ENCODE measurements around the gene SLIT3.
A peak's percentile ranks its signal among the peaks of the same experiment; 100 is the strongest.

The SLIT3 gene

DNA sequence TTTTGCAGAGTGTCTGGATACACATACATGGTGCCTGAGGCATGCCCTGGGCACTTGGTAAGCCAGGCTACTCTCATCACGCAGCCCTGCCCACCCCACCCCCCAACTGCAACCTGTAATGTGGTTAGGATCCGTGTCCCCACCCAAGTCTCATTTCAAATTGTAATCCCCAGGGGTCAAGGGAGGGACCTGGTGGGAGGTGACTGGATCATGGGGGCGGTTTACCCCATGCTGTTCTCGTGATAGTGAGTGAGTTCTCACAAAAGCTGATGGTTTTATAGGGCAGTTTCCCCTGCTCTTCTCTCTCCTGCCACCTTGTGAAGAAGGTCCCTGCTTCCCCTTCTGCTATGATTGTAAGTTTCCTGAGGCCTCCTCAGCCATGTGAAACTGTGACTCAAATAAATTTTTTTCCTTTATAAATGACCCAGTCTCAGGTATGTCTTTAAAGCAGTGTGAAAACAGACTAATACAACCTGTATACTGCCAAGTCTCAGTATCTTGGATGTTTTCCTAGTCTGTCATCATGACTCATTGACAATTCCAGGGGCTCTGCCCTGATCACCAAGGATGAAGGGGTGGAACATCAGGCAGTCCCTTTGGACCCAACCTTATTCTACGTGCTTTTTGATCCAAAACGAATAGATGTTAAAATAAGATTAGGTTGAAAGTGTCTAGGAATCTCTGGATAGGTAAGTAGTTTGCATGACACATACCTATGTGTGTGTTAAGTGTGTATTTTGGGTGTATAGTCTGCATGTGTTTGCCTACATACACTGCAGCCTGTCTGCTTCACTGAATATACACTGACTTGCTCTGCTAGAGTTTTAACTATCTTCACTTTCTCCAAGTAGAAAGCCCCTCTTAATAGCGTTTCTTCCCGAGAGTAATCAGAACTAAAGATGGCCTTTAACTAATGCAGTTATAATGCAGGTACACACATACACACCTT, 293.8 kb downstream of the SLIT3 start:
- DNase-seq (ENCODE audit: low read depth in 4 of 4, low spot score in 1 of 4) = no peak

DNA sequence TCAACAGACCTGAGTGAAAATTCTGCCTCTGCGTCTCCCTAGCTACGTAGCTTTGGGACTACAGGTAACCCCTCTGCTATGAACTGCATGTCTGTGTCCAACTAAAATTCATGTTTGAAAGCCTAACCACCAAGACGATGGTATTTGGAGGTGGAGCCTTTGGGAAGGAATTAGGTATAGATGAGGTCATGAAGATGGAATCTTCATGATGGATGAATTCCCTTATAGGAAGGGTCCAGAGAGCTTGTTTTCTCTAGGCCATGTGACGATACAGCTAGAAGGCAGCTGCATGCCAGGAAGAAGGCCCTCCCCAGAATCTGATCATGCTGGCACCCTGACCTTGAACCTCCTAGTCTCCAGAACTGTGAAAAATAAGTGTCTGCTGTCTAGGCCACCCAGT, 296.4 kb downstream of the SLIT3 start:
- DNase-seq (ENCODE audit: low read depth in 4 of 4, low spot score in 1 of 4) = no peak

GRCh38 chr5:169003721-169004541, 297.0 kb downstream of the SLIT3 start:
- no peak for DNase-seq (ENCODE audit: low read depth in 4 of 4, low spot score in 1 of 4)

DNA sequence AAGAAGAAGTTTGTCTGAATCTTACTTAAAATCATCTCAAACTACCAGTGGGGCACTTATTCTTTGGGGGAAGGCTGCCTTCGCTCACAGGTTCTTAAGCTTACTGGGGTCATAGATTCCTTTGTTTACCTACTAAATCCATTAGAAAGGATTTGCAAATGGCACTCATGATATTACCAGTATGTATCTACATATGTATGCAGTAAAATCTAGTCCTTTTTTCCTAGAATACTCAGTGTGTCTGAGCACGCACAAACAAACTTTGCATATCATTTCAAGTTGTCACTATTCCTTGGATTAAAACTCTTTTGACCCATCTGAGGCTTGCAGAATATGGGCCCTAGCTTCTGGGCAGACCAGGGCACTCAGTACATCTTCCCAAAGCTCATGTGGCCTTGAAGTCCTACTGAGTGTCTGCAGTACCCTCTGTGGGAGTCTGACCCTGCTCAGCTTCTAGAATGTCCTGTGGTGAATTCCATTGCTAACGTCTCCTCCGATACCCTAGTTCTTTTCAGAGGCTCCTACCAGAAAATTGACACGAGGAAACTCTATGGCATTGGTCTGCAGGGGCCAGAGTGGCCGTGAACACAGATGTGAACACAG, 297.9 kb downstream of the SLIT3 start:
- no peak for DNase-seq (ENCODE audit: low read depth in 4 of 4, low spot score in 1 of 4)

- DNase-seq (ENCODE audit: low read depth in 4 of 4, low spot score in 1 of 4) = no peak
These were observed 299.5 kb downstream of the SLIT3 start for GRCh38 chr5:169001394-169001793.

DNA sequence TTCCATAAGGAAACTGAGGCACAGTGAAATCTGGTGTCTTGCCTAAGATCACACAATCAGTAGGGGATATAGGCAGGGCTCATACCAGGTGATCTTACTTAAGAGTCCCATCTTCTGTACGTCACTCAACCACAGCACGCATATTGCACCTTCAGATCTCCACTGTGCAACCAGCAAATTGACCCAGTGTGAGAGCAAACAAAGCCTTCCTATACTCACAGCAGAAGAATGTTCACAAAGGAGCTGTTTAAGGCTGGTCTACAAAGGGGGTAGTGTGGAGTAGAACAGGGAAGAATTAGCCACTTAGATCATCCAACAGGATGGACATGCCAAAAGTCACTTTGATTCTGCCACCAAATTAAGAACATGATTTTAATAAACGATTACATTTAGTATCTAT, 305.9 kb downstream of the SLIT3 start:
- no peak for DNase-seq (ENCODE audit: low read depth in 4 of 4, low spot score in 1 of 4)

GRCh38 chr5:168992687-168993086, 308.3 kb downstream of the SLIT3 start:
- no peak for DNase-seq (ENCODE audit: low read depth in 4 of 4, low spot score in 1 of 4)

DNA sequence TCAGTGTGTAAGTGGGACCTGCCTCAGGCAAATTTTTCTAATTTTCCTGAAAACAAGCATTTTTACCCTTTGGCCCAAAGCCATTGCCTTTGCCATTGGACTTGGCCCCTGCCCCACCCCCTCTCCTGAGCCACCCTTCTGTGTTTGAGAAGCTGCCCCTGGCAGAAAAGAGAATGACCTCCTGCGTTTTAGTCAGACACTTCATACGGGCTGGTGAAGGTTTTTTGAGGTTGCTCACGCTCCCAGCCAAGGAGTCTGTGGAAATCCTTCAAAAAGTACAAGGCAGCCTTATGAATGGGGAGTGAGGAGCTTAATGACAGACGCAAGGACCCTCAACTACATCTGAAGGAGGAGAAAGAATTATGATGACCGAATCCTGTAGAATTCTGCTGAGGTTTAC, 308.9 kb downstream of the SLIT3 start:
- no peak for DNase-seq (ENCODE audit: low read depth in 4 of 4, low spot score in 1 of 4)

GRCh38 chr5:168991311-168991710, 309.6 kb downstream of the SLIT3 start:
- DNase-seq (ENCODE audit: low read depth in 4 of 4, low spot score in 1 of 4) = no peak

- no peak for DNase-seq (ENCODE audit: low read depth in 4 of 4, low spot score in 1 of 4)
These were observed 310.3 kb downstream of the SLIT3 start for GRCh38 chr5:168990679-168991078.

DNA sequence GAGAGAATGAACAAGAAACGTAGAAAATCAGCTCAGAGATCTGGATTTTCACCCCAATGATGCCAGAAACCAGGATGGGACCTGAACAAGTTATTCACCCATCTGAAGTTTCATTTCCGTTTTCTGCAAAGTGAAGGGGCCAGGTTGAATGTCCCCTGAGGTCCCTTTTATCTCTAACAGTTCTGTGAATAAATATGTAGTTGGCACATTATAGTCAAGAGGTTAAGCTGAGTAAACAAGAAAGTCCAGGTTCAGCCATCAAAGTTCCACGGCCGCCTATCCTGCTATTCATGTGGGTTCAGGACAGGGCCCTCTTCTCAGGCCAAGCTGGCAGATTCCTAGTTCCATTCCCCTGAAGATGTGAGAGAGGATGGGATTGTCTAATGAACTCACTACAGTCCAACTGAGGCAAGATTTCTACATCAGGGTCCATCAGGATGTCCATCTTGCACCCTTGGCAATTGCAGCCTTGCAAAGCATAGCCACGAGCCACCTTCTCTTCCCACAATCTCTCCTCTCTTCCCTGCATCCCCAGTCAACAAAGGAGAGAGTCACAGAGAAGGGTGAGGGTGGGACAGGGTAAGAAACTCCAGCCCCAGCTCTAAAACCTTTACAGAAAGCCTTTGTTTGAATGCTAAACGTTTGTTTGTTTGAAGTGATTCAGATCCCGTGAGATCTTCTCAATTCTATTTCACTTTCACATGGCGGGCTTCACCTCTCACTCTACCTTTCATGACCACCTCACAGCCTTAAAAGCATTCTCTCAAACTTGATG, 311.0 kb downstream of the SLIT3 start:
- no peak for DNase-seq (ENCODE audit: low read depth in 4 of 4, low spot score in 1 of 4)

DNA sequence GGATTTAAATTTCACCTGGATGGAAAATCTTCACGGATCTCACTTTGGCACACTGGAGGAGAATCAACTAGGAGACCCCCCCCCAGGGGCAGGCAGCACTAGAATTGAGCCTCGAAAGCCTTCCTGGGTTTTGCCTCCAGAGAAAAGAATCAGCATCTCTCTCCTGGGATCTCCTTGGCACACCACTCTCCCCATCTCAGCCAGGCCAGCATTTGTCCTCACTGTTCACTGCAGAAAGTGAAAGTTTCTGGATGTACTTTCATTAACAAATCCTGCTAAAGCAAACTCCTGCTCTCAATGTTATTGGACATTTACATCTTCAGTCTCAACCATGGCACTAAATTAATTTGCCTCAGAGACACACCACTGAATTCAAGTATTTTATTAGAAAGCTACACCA, 312.2 kb downstream of the SLIT3 start:
- DNase-seq (ENCODE audit: low read depth in 4 of 4, low spot score in 1 of 4) = no peak

GRCh38 chr5:168987543-168988300, 313.2 kb downstream of the SLIT3 start:
- DNase-seq (ENCODE audit: low read depth in 4 of 4, low spot score in 1 of 4) = peak; percentile 6 to 50 (median 33)

DNA sequence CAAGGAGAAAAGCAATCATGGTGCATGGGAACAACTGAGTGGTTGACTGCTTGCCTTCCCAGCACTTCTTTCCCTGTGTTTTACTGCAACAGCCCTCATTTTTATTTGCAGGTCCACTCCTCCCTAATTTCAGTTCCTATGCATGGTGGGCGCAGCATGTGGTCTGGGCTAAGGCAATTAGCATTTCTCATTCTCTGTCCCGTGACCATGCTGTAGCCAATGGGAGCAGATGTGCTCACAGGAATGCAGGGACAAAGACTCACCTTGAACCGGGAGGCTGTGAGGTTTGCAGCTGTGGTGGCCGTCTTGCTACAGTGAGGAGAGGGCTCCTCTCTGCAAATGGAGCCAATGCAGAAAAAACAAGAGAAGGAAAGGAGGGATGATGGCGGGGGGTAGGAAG, 315.5 kb downstream of the SLIT3 start:
- DNase-seq (ENCODE audit: low read depth in 4 of 4, low spot score in 1 of 4) = no peak

GRCh38 chr5:168984135-168984675, 316.7 kb downstream of the SLIT3 start:
- no peak for DNase-seq (ENCODE audit: low read depth in 4 of 4, low spot score in 1 of 4)

- DNase-seq (ENCODE audit: low read depth in 4 of 4, low spot score in 1 of 4) = no peak
These were observed 321.8 kb downstream of the SLIT3 start for GRCh38 chr5:168979135-168979534.

- DNase-seq (ENCODE audit: low read depth in 4 of 4, low spot score in 1 of 4) = no peak
These were observed 322.4 kb downstream of the SLIT3 start for GRCh38 chr5:168978500-168978899.

DNA sequence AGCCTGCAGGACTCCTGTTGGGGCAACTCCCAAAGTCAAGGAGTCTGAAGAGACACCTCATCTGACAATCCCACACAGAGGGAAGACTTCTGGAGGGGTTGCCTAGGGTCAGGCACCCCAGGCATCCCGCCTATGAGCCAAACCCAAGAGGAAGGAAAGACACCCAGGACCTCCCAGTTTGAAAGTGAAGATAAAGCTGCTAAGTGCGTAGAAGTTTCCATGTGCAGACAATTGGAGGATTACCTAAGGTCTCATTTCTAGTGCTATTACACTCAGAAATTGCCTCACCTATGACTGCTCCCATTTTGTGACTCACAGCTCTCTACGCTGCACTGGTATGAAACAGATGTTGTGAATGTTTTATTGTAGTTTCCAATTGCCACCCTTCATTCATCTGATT, 322.9 kb downstream of the SLIT3 start:
- no peak for DNase-seq (ENCODE audit: low read depth in 4 of 4, low spot score in 1 of 4)

GRCh38 chr5:168976311-168976970, 324.5 kb downstream of the SLIT3 start:
- DNase-seq (ENCODE audit: low read depth in 4 of 4, low spot score in 1 of 4) = no peak
